Activated B cell treated with CpG ODN at 0.5 μM for 24 hours (primary cell): ENCODE measurements around the gene NELL2. TPM values are rescaled to one million over a fixed set of nuclear protein-coding genes. Genes with fewer than 3 reads are reported as not detected.
"Not testable (repeated sequence)": the region's sequence is repeated elsewhere in the genome, so short reads cannot be mapped to it uniquely, and the experiment has no call there.

Experiments used
- ATAC-seq: fragments of 200-7000 bp; cut with Tn5 transposase; one replicate; pipeline ENCODE4 v1.10.0; 2021; ENCODE audit warnings: low read depth, mild to moderate bottlenecking, moderate library complexity
- CTCF ChIA-PET: fragments of 350-600 bp; sonication (Branson Sonifier 250); formaldehyde crosslinking; loops from one replicate; lab custom pipeline; 2021; ENCODE audit warnings: antibody characterized with exemption; lab: Charles Lee
- POLR2A ChIA-PET: fragments of 350-600 bp; sonication (Branson Sonifier 250); formaldehyde crosslinking; loops from one replicate; lab custom pipeline; 2021; ENCODE audit warnings: antibody characterized with exemption; lab: Charles Lee
- DNase-seq: peaks from one replicate; pipeline ENCODE4 v3.0.0; 2022
- H3K27ac Mint-ChIP-seq: one replicate; pipeline ENCODE4 v1.8.0; 2020; ENCODE audit warnings: mixed read lengths
- H3K27me3 Mint-ChIP-seq: one replicate; pipeline ENCODE4 v1.8.0; 2021; ENCODE audit warnings: mixed read lengths
- H3K36me3 Mint-ChIP-seq: one replicate; pipeline ENCODE4 v1.8.0; 2021; ENCODE audit warnings: low read depth, mixed read lengths
- H3K4me1 Mint-ChIP-seq: one replicate; pipeline ENCODE4 v1.8.0; 2021; ENCODE audit warnings: mixed read lengths
- H3K4me3 Mint-ChIP-seq: one replicate; pipeline ENCODE4 v1.8.0; 2020; ENCODE audit warnings: mild to moderate bottlenecking, mixed read lengths
- H3K9me3 Mint-ChIP-seq: one replicate; pipeline ENCODE4 v1.8.0; 2020; ENCODE audit warnings: mixed read lengths
- CTCF ChIP-seq: fragments of 200-600 bp; IDR thresholded peaks from one replicate; pipeline ENCODE4 v1.8.0; 2022; ENCODE audit warnings: antibody characterized with exemption, mild to moderate bottlenecking
- intact Hi-C: fragments of 100-400 bp; cut with micrococcal nuclease; formaldehyde crosslinking; loops from one replicate; pipeline ENCODE4 v1.15.1; 2024
- total RNA-seq: library from RNA; stranded (reverse); gene quantifications from 2 replicates; pipeline ENCODE4 v1.2.3, GENCODE V29; 2022

NELL2 gene
- total RNA-seq, 1 donor from 2014 or later, result not detected

DNA sequence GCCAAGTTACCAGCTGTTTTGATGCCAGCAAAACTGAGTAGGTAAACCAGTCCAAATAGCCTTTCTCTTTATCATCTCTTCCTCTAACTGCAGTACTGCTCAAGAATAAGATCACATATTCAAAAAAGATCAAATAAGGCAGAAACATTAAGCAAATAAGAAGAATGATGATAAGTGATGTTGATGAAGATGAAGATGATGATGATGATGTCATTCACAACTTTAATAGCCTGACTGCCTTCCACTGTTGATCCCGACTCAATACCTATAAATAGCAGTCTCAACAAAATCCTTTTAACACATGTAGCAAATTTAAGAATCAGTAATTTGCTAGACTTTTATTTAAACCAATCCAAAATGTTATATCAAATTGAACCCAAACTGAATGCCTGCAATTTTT lies 47.1 kb downstream of the NELL2 start:
- Mint-ChIP-seq H3K4me3 (no peak overlapping the region), H3K9me3 (no peaks in the 10 kb centered on the region), H3K27ac (no peak overlapping the region), H3K27me3 (no peaks in the 10 kb centered on the region), H3K4me1 (no peaks in the 10 kb centered on the region), H3K36me3 (no peaks in the 10 kb centered on the region)
- TF ChIP-seq CTCF, result no peak
- ATAC-seq (no peak), DNase-seq (no peak)
- ChIA-PET POLR2A (no interaction called here), CTCF (no interaction called here)
- intact Hi-C loops, result no loop called here

DNA sequence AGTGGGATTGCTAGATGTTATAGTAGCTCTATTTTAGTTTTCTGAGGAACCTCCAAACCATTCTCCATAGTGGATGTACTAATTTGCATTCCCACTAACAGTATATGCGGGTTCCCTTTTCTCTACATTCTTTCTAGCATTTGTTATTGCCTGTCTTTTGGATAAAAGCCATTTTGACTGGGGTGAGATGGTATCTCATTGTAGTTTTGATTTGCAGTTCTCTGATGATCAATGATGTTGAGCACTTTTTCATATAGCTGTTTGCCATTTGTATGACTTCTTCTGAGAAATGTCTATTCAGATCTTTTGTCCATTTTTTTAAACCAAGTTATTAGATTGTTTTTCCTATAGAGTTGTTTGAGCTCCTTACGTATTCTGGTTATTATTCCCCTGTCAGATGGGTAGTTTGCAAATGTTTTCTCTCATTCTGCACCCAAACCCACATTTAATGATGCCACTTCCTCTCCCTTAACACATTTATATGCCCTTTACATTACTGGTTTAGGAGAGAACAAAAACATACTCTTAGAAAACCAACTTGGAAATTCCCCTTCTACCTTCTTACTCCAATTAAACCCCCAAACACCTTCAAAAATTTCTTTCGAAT lies 48.2 kb downstream of the NELL2 start:
- ChIA-PET POLR2A (no interaction called here), CTCF (no interaction called here)
- no peak for ATAC-seq
- Mint-ChIP-seq H3K36me3 (no peaks in the 10 kb centered on the region), H3K4me1 (no peaks in the 10 kb centered on the region), H3K27me3 (no peaks in the 10 kb centered on the region), H3K4me3 (no peak overlapping the region), H3K9me3 (no peaks in the 10 kb centered on the region), H3K27ac (no peak overlapping the region)
- intact Hi-C loops, result no loop called here
- no peak for DNase-seq
- no peak for TF ChIP-seq CTCF

DNA sequence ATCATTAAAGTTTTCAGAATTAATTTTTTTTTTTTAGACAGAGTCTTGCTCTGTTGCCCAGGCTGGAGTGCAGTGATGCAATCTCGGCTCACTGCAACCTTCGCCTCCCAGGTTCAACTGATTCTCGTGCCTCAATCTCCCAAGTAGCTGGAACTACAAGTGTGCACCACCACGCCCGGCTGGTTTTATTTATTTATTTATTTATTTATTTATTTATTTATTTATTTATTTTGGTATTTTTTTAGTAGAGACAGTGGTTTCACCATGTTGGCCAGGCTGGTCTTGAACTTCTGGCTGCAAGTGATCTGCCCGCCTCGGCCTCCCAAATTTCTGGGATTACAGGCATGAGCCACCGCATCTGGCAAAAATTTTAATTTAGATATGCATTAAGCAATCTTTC lies 54.4 kb downstream of the NELL2 start:
- CTCF ChIA-PET, DNase-seq, POLR2A ChIA-PET, H3K4me1 Mint-ChIP-seq, H3K36me3 Mint-ChIP-seq, H3K4me3 Mint-ChIP-seq, ATAC-seq, H3K27me3 Mint-ChIP-seq, H3K27ac Mint-ChIP-seq, H3K9me3 Mint-ChIP-seq, intact Hi-C loops: not testable (repeated sequence)

- no peak for ATAC-seq
- ChIA-PET POLR2A (no interaction called here), CTCF (no interaction called here)
- TF ChIP-seq CTCF, result no peak
- DNase-seq, result no peak
- Mint-ChIP-seq H3K9me3 (no peaks in the 10 kb centered on the region), H3K4me3 (no peak overlapping the region), H3K4me1 (no peaks in the 10 kb centered on the region), H3K36me3 (no peaks in the 10 kb centered on the region), H3K27me3 (no peaks in the 10 kb centered on the region), H3K27ac (no peak overlapping the region)
- intact Hi-C loops, result no loop called here
Observed at GRCh38 chr12:44819884-44820283, 56.2 kb downstream of the NELL2 start.

DNA sequence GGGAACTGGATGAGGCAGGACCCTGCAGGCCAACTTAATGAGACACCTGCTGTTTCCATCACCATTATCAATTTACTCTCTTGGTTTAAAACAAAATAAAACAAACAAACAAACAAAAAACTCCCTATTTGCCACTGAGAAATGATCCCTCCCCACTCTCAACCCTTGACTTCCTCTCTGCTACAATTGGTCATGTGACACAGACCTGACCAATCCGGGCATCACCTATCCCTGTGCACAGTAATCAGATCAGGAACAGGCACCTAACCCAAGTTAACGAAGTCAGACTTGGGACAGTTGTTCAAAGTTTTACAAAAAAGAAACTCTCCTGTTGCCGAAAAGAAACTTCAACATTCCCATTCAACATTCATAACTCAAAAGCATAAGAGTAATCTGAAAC lies 58.4 kb downstream of the NELL2 start:
- intact Hi-C loops, result no loop called here
- Mint-ChIP-seq H3K27ac (no peak overlapping the region), H3K9me3 (no peaks in the 10 kb centered on the region), H3K27me3 (no peaks in the 10 kb centered on the region), H3K4me1 (no peaks in the 10 kb centered on the region), H3K36me3 (no peaks in the 10 kb centered on the region), H3K4me3 (no peak overlapping the region)
- TF ChIP-seq CTCF, result no peak
- DNase-seq, result no peak
- POLR2A ChIA-PET, result no interaction called here
- CTCF ChIA-PET, result no interaction called here
- no peak for ATAC-seq

GRCh38 chr12:44816446-44817017 lies 59.6 kb downstream of the NELL2 start:
- no peak for TF ChIP-seq CTCF
- H3K9me3 Mint-ChIP-seq, result no peaks in the 10 kb centered on the region
- DNase-seq, result no peak
- no peak overlapping the region for H3K27ac Mint-ChIP-seq
- ChIA-PET POLR2A (no interaction called here), CTCF (no interaction called here)
- H3K4me3 Mint-ChIP-seq, result no peak overlapping the region
- ATAC-seq, result no peak
- H3K27me3 Mint-ChIP-seq, result no peaks in the 10 kb centered on the region
- no peaks in the 10 kb centered on the region for H3K36me3 Mint-ChIP-seq
- intact Hi-C loops, result no loop called here
- H3K4me1 Mint-ChIP-seq, result no peaks in the 10 kb centered on the region
